ENCODE measurements around the gene FBXO27.
A peak's percentile ranks its signal among the peaks of the same experiment; 100 is the strongest.

FBXO27 gene

GRCh38 chr19:39032063-39032918, at the start of gene FBXO27:
TSS of gene FBXO27 (minus strand) at chr19:39032549. CDS start at chr19:39032227, 322 bp downstream.
- no peak for TF ChIP-seq CTCF (IDR thresholded peaks at IDR 0.05; ENCODE audit: low read depth, low read length, missing control alignments)
- H3K4me3 ChIP-seq (ENCODE audit: low read depth, low read length): peak within 1 kb of the TSS; percentile 63
- in situ Hi-C loops (cut with HindIII; ENCODE audit: low pct_ligation_motif_present, low sequenced_read_pairs): no loop called here
- no peaks in the 10 kb centered on the region for H3K36me3 ChIP-seq (replicated peaks)
- no peaks in the 10 kb centered on the region for H3K27me3 ChIP-seq (replicated peaks)
- no peak for DNase-seq
- H3K27ac ChIP-seq: no peak within 1 kb of the TSS

- Histone ChIP-seq H3K27ac (no peak overlapping the region), H3K4me3 (ENCODE audit: low read depth, low read length) (no peak overlapping the region), H3K36me3 (replicated peaks) (no peaks in the 10 kb centered on the region), H3K27me3 (replicated peaks) (peaks cover 15% of the 10 kb centered on the region)
- no peak for TF ChIP-seq CTCF (IDR thresholded peaks at IDR 0.05; ENCODE audit: low read depth, low read length, missing control alignments)
- in situ Hi-C loops (cut with HindIII; ENCODE audit: low pct_ligation_motif_present, low sequenced_read_pairs): no loop called here
- no peak for DNase-seq
These were observed 48.1 kb upstream of the FBXO27 start for GRCh38 chr19:39080431-39080830.

- no peak overlapping the region for H3K4me3 ChIP-seq (ENCODE audit: low read depth, low read length)
- in situ Hi-C loops (cut with HindIII; ENCODE audit: low pct_ligation_motif_present, low sequenced_read_pairs): no loop called here
- peak; percentile 94 for DNase-seq
- peak overlapping the region; percentile 73 for H3K27ac ChIP-seq
- peaks cover 3% of the 10 kb centered on the region for H3K27me3 ChIP-seq (replicated peaks)
- no peak for TF ChIP-seq CTCF (IDR thresholded peaks at IDR 0.05; ENCODE audit: low read depth, low read length, missing control alignments)
- H3K36me3 ChIP-seq (replicated peaks): no peaks in the 10 kb centered on the region
These were observed 46.3 kb upstream of the FBXO27 start for GRCh38 chr19:39078436-39079200.

GRCh38 chr19:39077323-39077722, 45.0 kb upstream of the FBXO27 start:
- no peaks in the 10 kb centered on the region for H3K36me3 ChIP-seq (replicated peaks)
- DNase-seq: no peak
- no peak for TF ChIP-seq CTCF (IDR thresholded peaks at IDR 0.05; ENCODE audit: low read depth, low read length, missing control alignments)
- no peak overlapping the region for H3K27ac ChIP-seq
- no peaks in the 10 kb centered on the region for H3K27me3 ChIP-seq (replicated peaks)
- no peak overlapping the region for H3K4me3 ChIP-seq (ENCODE audit: low read depth, low read length)
- in situ Hi-C loops (cut with HindIII; ENCODE audit: low pct_ligation_motif_present, low sequenced_read_pairs): no loop called here

GRCh38 chr19:39074942-39075341, 42.6 kb upstream of the FBXO27 start:
- H3K27ac ChIP-seq: no peak overlapping the region

More at GRCh38 chr19:39074942-39075341, 42.6 kb upstream of the FBXO27 start:
- H3K27me3 ChIP-seq (replicated peaks): no peaks in the 10 kb centered on the region
- no peak overlapping the region for H3K4me3 ChIP-seq (ENCODE audit: low read depth, low read length)
- TF ChIP-seq CTCF (IDR thresholded peaks at IDR 0.05; ENCODE audit: low read depth, low read length, missing control alignments): no peak
- H3K36me3 ChIP-seq (replicated peaks): no peaks in the 10 kb centered on the region
- DNase-seq: no peak
- in situ Hi-C loops (cut with HindIII; ENCODE audit: low pct_ligation_motif_present, low sequenced_read_pairs): no loop called here

Data from brain microvascular endothelial cell (primary cell).